K562 (cell line): ENCODE results near the gene PLPP7. TPM values are rescaled to one million over a fixed set of nuclear protein-coding genes. Genes with fewer than 3 reads are reported as not detected.

Experiments used
- ATAC-seq: fragments of 200-7000 bp; cut with Tn5 transposase; 3 replicates; pipeline ENCODE4 v1.9.1; 2020; ENCODE audit warnings: moderate library complexity
- BruUV-seq: library from RNA; stranded (reverse); fragments of 400-500 nt; replicated peaks from 2 replicates; lab custom pipeline; 2021; lab: Mats Ljungman, UMichigan
- CTCF ChIA-PET: fragments of 300-600 bp; formaldehyde crosslinking; extraction: SDS; loops from one replicate; lab custom pipeline; 2021; ENCODE audit warnings: low intra/inter-chr PET ratio; lab: Yijun Ruan, JAX
- POLR2A ChIA-PET: fragments of 300-600, 350-650 bp; sonication (Branson Sonifier 250); formaldehyde crosslinking; extraction: SDS; loops from one replicate; lab custom pipeline; 2021; ENCODE audit warnings: antibody characterized with exemption, inconsistent platforms; lab: Yijun Ruan, JAX
- DNase-seq, 4 experiments: peaks; one replicate each; pipeline versions ENCODE4 v3.0.0 to v3.0.0-alpha.2; 2011 to 2018; ENCODE audit warnings: low spot score in 3 of 4, mixed read lengths in 3 of 4; ENCODE audit errors: extremely low read depth in 1 of 4
- FAIRE-seq: peaks from 2 replicates; lab custom pipeline; 2011; peaks lifted over from hg19 to GRCh38; lab: Jason Lieb, UNC
- H2AFZ ChIP-seq: 2 replicates; pipeline ENCODE4 v1.6.0; 2011; ENCODE audit warnings: low read depth, low read length, control low read depth, inconsistent platforms
- H3K27ac ChIP-seq: fragments of 200-600 bp; 3 replicates; pipeline ENCODE4 v1.8.0; 2011; ENCODE audit warnings: low read depth, mild to moderate bottlenecking, control low read depth, inconsistent platforms, low read length, moderate library complexity, mixed read lengths; ENCODE audit errors: extremely low read depth
- H3K27me3 ChIP-seq, 2 experiments: fragments of 300-600 bp in 1 of 2; 2 replicates in 1 of 2; 3 replicates in 1 of 2; pipeline versions ENCODE4 v1.6.0 to v1.8.0; 2011; ENCODE audit warnings: inconsistent platforms in 2 of 2, low read length in 2 of 2, mild to moderate bottlenecking in 1 of 2, mixed read lengths in 1 of 2, moderate library complexity in 1 of 2; ENCODE audit not compliant: control insufficient read depth in 2 of 2, insufficient read depth in 2 of 2
- H3K36me3 ChIP-seq: fragments of 300-600 bp; 3 replicates; pipeline ENCODE4 v1.8.0; 2011; ENCODE audit warnings: mild to moderate bottlenecking, low read length, inconsistent platforms; ENCODE audit not compliant: control insufficient read depth, insufficient read depth
- H3K4me1 ChIP-seq, 2 experiments: fragments of 200-600 bp in 1 of 2; replicated peaks in 1 of 2; 2 replicates in 1 of 2; 3 replicates in 1 of 2; pipeline versions ENCODE4 v1.5.1 to v1.8.0; 2011; ENCODE audit warnings: inconsistent platforms in 2 of 2, low read length in 2 of 2, mild to moderate bottlenecking in 1 of 2, mixed read lengths in 1 of 2, moderate library complexity in 1 of 2; ENCODE audit not compliant: control insufficient read depth in 2 of 2, insufficient read depth in 2 of 2
- H3K4me2 ChIP-seq: 2 replicates; pipeline ENCODE4 v1.6.1; 2011; ENCODE audit warnings: low read length, control low read depth, inconsistent platforms, mixed read lengths; ENCODE audit not compliant: insufficient read depth
- H3K4me3 ChIP-seq: fragments of 200-600 bp; sonication (generic), shearing (Covaris generic); 2 replicates; pipeline ENCODE4 v1.5.1; 2016; ENCODE audit warnings: control low read depth, inconsistent platforms
- H3K79me2 ChIP-seq: fragments of 200-600 bp; 3 replicates; pipeline ENCODE4 v1.8.0; 2011; ENCODE audit warnings: low read length, inconsistent platforms; ENCODE audit not compliant: control insufficient read depth, insufficient read depth
- H3K9ac ChIP-seq, 2 experiments: 2 replicates each; pipeline versions ENCODE4 v1.6.0 to v1.6.1; 2011; ENCODE audit warnings: low read depth in 2 of 2, low read length in 2 of 2, control low read depth in 1 of 2, inconsistent platforms in 1 of 2, mild to moderate bottlenecking in 1 of 2, mixed read lengths in 1 of 2; ENCODE audit not compliant: insufficient read depth in 1 of 2
- H3K9me1 ChIP-seq: one replicate; pipeline ENCODE4 v1.6.0; 2011; ENCODE audit warnings: inconsistent platforms, mild to moderate bottlenecking, low read length, moderate library complexity; ENCODE audit not compliant: control insufficient read depth, insufficient read depth
- H3K9me3 ChIP-seq: replicated peaks from 2 replicates; pipeline ENCODE4 v1.5.1; 2011; ENCODE audit warnings: low read depth, low read length, inconsistent platforms; ENCODE audit not compliant: control insufficient read depth, insufficient read depth
- H4K20me1 ChIP-seq: replicated peaks from 2 replicates; pipeline ENCODE4 v1.6.1; 2011; ENCODE audit warnings: low read length, inconsistent platforms, mixed read lengths; ENCODE audit not compliant: control insufficient read depth, insufficient read depth
- BHLHE40 ChIP-seq: IDR thresholded peaks from 2 replicates; pipeline ENCODE4 v1.6.1; 2011; ENCODE audit warnings: low read length, improper control_type of control experiment
- GTF2B ChIP-seq: IDR thresholded peaks from 2 replicates; pipeline ENCODE4 v1.6.1; 2011; ENCODE audit not compliant: insufficient read length; ENCODE audit errors: extremely low read depth
- RB1 ChIP-seq: fragments of 450-650 bp; IDR thresholded peaks from 2 replicates; pipeline ENCODE4 v1.6.1; 2017; ENCODE audit warnings: low read depth, mild to moderate bottlenecking
- TFE3 ChIP-seq: fragments of 450-650 bp; formaldehyde crosslinking; IDR thresholded peaks from 2 replicates; pipeline ENCODE4 v1.4.0; 2020; ENCODE audit warnings: mild to moderate bottlenecking, mixed read lengths
- ZFX ChIP-seq: sonication (generic); formaldehyde crosslinking; IDR thresholded peaks from 2 replicates; pipeline ENCODE4 v1.8.0; 2022; ENCODE audit warnings: mild to moderate bottlenecking, missing genetic modification reagents, moderate library complexity
- ZNF121 ChIP-seq: sonication (generic); formaldehyde crosslinking; conservative IDR thresholded peaks from 2 replicates; pipeline ENCODE4 v1.8.0; 2022; ENCODE audit warnings: missing genetic modification reagents
- ZNF134 ChIP-seq: fragments of 250-450 bp; sonication (Bioruptor Pico); conservative IDR thresholded peaks from 2 replicates; pipeline ENCODE4 v1.4.0; 2020
- ZNF384 ChIP-seq: IDR thresholded peaks from 2 replicates; pipeline ENCODE4 v1.6.1; 2012; ENCODE audit warnings: low read depth, low read length, improper control_type of control experiment
- WGBS: fragments of 100-300 bp; shearing (Covaris generic); methylation state at CpG from one replicate; pipeline ENCODE4 v1.1.6; 2016; ENCODE audit warnings: low coverage, mixed read lengths; ENCODE audit not compliant: insufficient coverage; ENCODE audit errors: missing lambda C conversion rate; 5-methylcytosine and 5-hydroxymethylcytosine counted together
- in situ Hi-C: fragments of 300-500 bp; cut with MboI; formaldehyde crosslinking; loops from 4 replicates; pipeline ENCODE4 v1.15.0; 2018; ENCODE audit warnings: inconsistent platforms, mixed read lengths
- intact Hi-C: fragments of 100-400 bp; cut with micrococcal nuclease; formaldehyde crosslinking; loops from 2 replicates; pipeline ENCODE4 v1.14.2; 2022
- polyA plus RNA-seq, 8 experiments: library from polyadenylated mRNA; depleted of rRNA in 4 of 8; stranded (reverse) in 5 of 8; unstranded in 3 of 8; fragments of >200 nt; fragmentation: Nextera tagmentation in 2 of 8; fragmentation: Illumina TruSeq in 1 of 8; extraction: Ambion mirVana in 2 of 8; extraction: Trizol in 1 of 8; gene quantifications; 2 replicates each; pipeline versions ENCODE4 v1.2.1 to v1.2.3, GENCODE V29; 2011 to 2014; ENCODE audit warnings: inconsistent platforms in 1 of 8, missing spikeins in 1 of 8
- total RNA-seq, 7 experiments: library from RNA; depleted of rRNA in 6 of 7; stranded (reverse); fragments of >200 nt in 6 of 7; fragmentation: Illumina TruSeq in 2 of 7; extraction: Trizol in 2 of 7; gene quantifications; 2 replicates each; pipeline versions ENCODE4 v1.2.1 to v1.2.3, GENCODE V29; 2011 to 2021; ENCODE audit warnings: low replicate concordance in 1 of 7
- TF ChIP-seq, protein P1 (sequence below): sonication (generic); formaldehyde crosslinking; IDR thresholded peaks from 2 replicates; pipeline ENCODE4 v1.8.0; 2022; ENCODE audit warnings: missing genetic modification reagents, mild to moderate bottlenecking, moderate library complexity, borderline replicate concordance
- TF ChIP-seq, protein P2 (sequence below): fragments of 450-650 bp; formaldehyde crosslinking; IDR thresholded peaks from 2 replicates; pipeline ENCODE4 v1.4.0; 2022; ENCODE audit warnings: mild to moderate bottlenecking, moderate library complexity

PLPP7 gene
- total and polyA plus RNA-seq, 9 of the 15 experiments (the other 6 are each of a cell fraction or from before 2014, with no cell fraction given), result 0.09 to 0.93 (median 0.18) TPM; not detected in 4

GRCh38 chr9:131333771-131334628 lies 44.5 kb downstream of the PLPP7 start:
- intact Hi-C loops, result loop anchor here (10.0 kb wide), 1 partner anchor 209 kb away; the partner anchor contains the start of gene NUP214
- Histone ChIP-seq H3K4me3 (no peak overlapping the region), H3K4me2 (no peak overlapping the region), H4K20me1 (no peaks in the 10 kb centered on the region), H3K4me1 (peaks cover 24 to 52% of the 10 kb centered on the region in 2 experiments; a peak in 4 of 5 replicates), H3K9ac (0 out of 4 replicates have a peak overlapping the region, but pooled peaks of 1 of the 2 experiments have one; percentile 21), H3K79me2 (no peaks in the 10 kb centered on the region), H2AFZ (peak overlapping the region; percentile 28), H3K36me3 (no peaks in the 10 kb centered on the region), H3K27me3 (no peaks in the 10 kb centered on the region), H3K27ac (no peak overlapping the region), H3K9me1 (no peaks in the 10 kb centered on the region), H3K9me3 (no peaks in the 10 kb centered on the region)
- in situ Hi-C loops, result loop anchor here (5.0 to 10.0 kb wide), 2 partner anchors 119 to 157 kb away; no protein-coding TSS in a partner anchor
- ChIA-PET POLR2A (interaction anchor here (0.7 to 1.4 kb wide), 2 partner anchors 9 to 14 kb away, joined by 3 read pairs; no protein-coding TSS in a partner anchor), CTCF (interaction anchor here (5.0 kb wide), 1 partner anchor 156 kb away, joined by 44 read pairs; no protein-coding TSS in a partner anchor)
- 93% methylated on average over 13 of the region's 15 CpGs for WGBS
- FAIRE-seq (no peak), ATAC-seq (no peak), DNase-seq (no peak)
- TF ChIP-seq TFE3 (CRISPR knock-in tag) (0 out of 2 replicates have a peak, but pooled peaks have one; percentile 0), BHLHE40 (no peak), ZNF134 (CRISPR knock-in tag) (peak; percentile 89), RB1 (no peak), ZNF121 (0 out of 2 replicates have a peak, but pooled peaks have one; percentile 17), ZNF384 (peak; percentile 50), GTF2B (no peak), ZFX (CRISPR knock-in tag) (0 out of 2 replicates have a peak, but pooled peaks have one; percentile 5)
- TF ChIP-seq, protein P1, sequence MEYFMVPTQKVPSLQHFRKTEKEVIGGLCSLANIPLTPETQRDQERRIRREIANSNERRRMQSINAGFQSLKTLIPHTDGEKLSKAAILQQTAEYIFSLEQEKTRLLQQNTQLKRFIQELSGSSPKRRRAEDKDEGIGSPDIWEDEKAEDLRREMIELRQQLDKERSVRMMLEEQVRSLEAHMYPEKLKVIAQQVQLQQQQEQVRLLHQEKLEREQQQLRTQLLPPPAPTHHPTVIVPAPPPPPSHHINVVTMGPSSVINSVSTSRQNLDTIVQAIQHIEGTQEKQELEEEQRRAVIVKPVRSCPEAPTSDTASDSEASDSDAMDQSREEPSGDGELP (CRISPR knock-in tag), result 0 out of 2 replicates have a peak, but pooled peaks have one; percentile 15
- TF ChIP-seq, protein P2, sequence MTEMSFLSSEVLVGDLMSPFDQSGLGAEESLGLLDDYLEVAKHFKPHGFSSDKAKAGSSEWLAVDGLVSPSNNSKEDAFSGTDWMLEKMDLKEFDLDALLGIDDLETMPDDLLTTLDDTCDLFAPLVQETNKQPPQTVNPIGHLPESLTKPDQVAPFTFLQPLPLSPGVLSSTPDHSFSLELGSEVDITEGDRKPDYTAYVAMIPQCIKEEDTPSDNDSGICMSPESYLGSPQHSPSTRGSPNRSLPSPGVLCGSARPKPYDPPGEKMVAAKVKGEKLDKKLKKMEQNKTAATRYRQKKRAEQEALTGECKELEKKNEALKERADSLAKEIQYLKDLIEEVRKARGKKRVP (CRISPR knock-in tag), result no peak
- BruUV-seq, result no TSS peak
